PFSK-1 (cell line): ENCODE results near the gene SULF2.

Source experiments
- FOXP2 ChIP-seq: optimal IDR thresholded peaks from 2 replicates; pipeline ENCODE3; 2011; ENCODE audit warnings: borderline replicate concordance, control low read depth, inconsistent platforms; ENCODE audit not compliant: insufficient read depth; ENCODE audit errors: extremely low read length, extremely low read depth
- POLR2AphosphoS5 ChIP-seq: IDR thresholded peaks from 2 replicates; pipeline ENCODE4 v1.6.1; 2012; ENCODE audit warnings: low read depth, mild to moderate bottlenecking, control low read depth, low read length, moderate library complexity
- SIN3A ChIP-seq: IDR thresholded peaks from 2 replicates; pipeline ENCODE4 v1.6.1; 2012; ENCODE audit warnings: mild to moderate bottlenecking, low read length, moderate library complexity, borderline replicate concordance; ENCODE audit not compliant: insufficient read depth
- TAF1 ChIP-seq: IDR thresholded peaks from 2 replicates; pipeline ENCODE4 v1.6.1; 2012; ENCODE audit warnings: low read length, control low read depth, borderline replicate concordance; ENCODE audit not compliant: insufficient read depth
- TF ChIP-seq, protein P1 (sequence below), 2 experiments: IDR thresholded peaks; 2 replicates each; pipeline versions ENCODE4 v1.6.1 to v1.8.0; 2011 to 2012; ENCODE audit warnings: low read depth in 2 of 2, low read length in 2 of 2, control low read depth in 1 of 2, inconsistent platforms in 1 of 2, mild to moderate bottlenecking in 1 of 2, moderate library complexity in 1 of 2; ENCODE audit not compliant: insufficient read depth in 1 of 2

Gene SULF2

DNA sequence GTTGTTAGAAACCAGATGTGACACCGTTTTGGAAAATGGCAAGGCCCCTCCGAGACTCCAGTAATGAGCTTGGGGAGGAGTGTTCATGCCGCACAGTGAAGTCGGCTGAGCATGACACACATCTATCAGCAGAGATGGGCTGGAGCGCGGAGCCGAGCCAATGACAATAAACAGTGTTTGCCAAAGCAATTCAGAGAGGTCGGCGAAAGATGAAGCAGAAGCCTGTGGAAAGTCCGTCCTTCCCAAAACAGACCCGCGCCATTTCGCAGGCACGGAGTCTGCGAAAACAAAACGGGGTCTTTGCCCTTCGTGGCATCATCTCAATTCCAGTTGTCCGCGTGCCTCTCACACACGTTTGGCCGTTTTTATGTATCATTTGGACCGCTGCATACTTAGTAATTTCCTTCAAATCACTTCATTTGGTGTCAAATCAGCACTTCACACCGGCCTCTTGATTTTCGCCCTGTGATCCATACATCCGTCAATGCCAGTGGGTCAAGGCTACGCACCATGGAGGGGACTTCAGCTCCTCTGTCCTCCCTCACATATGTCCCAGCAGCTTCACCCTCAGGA is 71.3 kb downstream of the SULF2 start:
- TF ChIP-seq POLR2AphosphoS5 = no peak
- TF ChIP-seq, protein P1, sequence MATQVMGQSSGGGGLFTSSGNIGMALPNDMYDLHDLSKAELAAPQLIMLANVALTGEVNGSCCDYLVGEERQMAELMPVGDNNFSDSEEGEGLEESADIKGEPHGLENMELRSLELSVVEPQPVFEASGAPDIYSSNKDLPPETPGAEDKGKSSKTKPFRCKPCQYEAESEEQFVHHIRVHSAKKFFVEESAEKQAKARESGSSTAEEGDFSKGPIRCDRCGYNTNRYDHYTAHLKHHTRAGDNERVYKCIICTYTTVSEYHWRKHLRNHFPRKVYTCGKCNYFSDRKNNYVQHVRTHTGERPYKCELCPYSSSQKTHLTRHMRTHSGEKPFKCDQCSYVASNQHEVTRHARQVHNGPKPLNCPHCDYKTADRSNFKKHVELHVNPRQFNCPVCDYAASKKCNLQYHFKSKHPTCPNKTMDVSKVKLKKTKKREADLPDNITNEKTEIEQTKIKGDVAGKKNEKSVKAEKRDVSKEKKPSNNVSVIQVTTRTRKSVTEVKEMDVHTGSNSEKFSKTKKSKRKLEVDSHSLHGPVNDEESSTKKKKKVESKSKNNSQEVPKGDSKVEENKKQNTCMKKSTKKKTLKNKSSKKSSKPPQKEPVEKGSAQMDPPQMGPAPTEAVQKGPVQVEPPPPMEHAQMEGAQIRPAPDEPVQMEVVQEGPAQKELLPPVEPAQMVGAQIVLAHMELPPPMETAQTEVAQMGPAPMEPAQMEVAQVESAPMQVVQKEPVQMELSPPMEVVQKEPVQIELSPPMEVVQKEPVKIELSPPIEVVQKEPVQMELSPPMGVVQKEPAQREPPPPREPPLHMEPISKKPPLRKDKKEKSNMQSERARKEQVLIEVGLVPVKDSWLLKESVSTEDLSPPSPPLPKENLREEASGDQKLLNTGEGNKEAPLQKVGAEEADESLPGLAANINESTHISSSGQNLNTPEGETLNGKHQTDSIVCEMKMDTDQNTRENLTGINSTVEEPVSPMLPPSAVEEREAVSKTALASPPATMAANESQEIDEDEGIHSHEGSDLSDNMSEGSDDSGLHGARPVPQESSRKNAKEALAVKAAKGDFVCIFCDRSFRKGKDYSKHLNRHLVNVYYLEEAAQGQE (IDR thresholded peaks at IDR 0.05; ENCODE audit: insufficient read depth in 1 of 2, low read depth in 2 of 2, low read length in 2 of 2) = no peak
- TF ChIP-seq TAF1 = no peak
- no peak for TF ChIP-seq SIN3A
- no peak for TF ChIP-seq FOXP2

GRCh38 chr20:47713163-47713562 is 72.1 kb downstream of the SULF2 start:
- no peak for TF ChIP-seq TAF1

DNA sequence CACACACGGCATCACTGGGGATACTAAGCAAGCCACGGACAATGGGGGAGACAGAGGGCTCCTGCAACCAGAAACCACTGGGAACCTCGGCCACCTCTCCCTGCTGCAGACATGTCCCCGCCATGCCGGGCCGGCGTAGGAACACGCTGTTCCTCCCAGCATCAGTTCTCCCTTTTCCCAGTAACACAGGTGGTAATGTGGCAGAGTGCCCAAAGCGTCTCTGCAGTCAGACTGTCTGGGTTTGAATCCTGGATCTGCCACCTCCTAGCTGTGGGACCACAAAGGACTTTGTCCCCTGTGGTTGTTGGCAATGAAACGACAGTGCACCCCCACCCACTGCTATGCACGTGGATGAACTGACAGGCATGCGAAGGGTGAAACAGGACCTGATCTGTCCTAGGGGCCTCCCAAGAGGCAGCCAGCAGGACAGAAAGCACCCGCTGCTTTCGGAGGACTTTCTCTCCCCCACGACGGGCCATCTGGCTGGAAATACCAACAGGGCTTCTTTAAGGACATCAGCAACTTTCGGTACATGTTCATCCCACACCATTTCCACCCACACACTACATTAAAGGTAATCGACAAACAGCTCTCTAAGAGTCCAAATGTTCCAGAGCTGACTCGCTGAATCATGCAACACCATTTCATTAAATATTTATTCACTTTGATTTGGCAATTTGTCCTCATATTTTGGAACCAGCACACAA is 74.1 kb downstream of the SULF2 start:
- TF ChIP-seq POLR2AphosphoS5 (no peak), SIN3A (no peak), FOXP2 (no peak), TAF1 (no peak)
- TF ChIP-seq, protein P1 (IDR thresholded peaks at IDR 0.05; ENCODE audit: insufficient read depth in 1 of 2, low read depth in 2 of 2, low read length in 2 of 2) = no peak

- TF ChIP-seq POLR2AphosphoS5 (no peak), SIN3A (no peak), FOXP2 (no peak), TAF1 (no peak)
- TF ChIP-seq, protein P1 (IDR thresholded peaks at IDR 0.05; ENCODE audit: insufficient read depth in 1 of 2, low read depth in 2 of 2, low read length in 2 of 2) = no peak
Observed at GRCh38 chr20:47710665-47711045, 74.6 kb downstream of the SULF2 start.

DNA sequence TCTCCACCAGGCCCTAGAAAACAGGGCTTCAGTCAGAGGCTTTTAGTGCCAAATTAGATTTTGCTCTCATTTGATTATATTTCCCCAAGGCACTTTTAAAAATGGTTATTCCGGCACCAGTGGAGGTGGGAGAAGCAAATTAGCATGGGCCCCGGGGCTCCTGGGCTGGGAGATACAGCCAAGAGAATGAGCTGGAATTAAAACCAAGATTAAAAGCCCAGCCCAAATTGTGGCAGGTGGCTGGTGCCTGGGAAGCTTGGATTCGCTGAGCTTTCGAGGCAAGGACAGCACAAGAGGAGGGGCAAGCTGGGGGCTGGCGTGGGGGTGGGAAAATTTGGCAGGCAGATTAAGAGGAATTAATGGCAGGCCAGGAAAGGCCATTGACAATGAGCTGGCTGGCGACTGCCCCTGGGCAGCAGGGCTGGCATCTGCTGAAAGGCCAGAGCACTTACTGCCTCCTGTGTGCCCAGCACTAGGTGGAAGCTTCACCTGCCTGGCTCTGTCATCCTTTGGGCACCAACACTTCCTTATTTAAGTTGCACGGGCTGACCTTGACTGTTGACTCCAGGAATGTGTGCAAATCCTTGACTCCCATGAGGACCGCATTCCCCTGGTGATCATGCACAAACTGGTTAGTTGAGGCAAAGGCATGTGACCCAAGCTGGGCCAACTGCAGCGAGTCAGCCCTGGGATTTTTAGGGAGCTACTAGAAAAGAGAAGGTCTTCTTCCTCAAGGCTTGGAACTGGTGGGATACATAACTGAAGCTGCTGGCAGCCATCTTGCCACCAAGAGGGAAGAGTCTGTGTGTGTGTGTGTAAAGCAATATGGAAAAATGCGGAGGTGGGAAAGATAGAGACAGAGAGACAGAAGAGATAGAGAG is 76.1 kb downstream of the SULF2 start:
- TF ChIP-seq SIN3A = no peak
- TF ChIP-seq TAF1 = no peak
- no peak for TF ChIP-seq POLR2AphosphoS5
- TF ChIP-seq FOXP2 = no peak
- TF ChIP-seq, protein P1 (IDR thresholded peaks at IDR 0.05; ENCODE audit: insufficient read depth in 1 of 2, low read depth in 2 of 2, low read length in 2 of 2) = no peak
